ENCODE measurements around the gene TXNL4A.

- TF ChIP-seq RAD21 (IDR thresholded peaks at IDR 0.05; ENCODE audit: low read depth) (no peak), CREB1 (IDR thresholded peaks at IDR 0.05; ENCODE audit: low read depth) (no peak), TEAD4 (IDR thresholded peaks at IDR 0.05) (no peak)
Measured at GRCh38 chr18:79971986-79972385, 16.4 kb downstream of the TXNL4A start.

Measured in Ishikawa (cell line).